GM18867 (cell line): ENCODE measurements around the gene RIPOR1.

ENCODE experiments used
- ATAC-seq: cut with Tn5 transposase; IDR thresholded peaks from one replicate; pipeline ENCODE4 v1.9.1; 2021; ENCODE audit warnings: mild to moderate bottlenecking, moderate library complexity; ENCODE audit not compliant: unreplicated experiment

RIPOR1 gene

DNA sequence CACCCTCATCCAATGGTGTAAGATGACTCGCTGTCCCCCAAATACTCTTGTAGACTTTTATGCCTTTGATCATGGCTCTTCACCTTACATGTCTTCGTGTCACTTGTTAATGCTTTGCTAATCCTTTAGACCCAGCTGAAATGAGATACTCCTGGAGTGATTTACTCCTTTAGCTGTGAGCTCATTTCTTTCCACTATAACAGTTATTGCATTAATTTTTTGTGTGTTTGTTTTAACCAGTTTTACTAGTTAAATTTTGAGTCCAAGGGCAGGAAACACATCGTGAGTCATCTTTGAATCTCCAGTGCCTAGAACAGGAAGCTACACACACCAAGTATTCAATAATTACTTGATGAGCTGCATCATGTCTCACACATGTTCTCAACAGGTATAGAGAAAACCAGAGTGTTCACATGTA, 27.2 kb downstream of the RIPOR1 start:
- no peak for ATAC-seq

DNA sequence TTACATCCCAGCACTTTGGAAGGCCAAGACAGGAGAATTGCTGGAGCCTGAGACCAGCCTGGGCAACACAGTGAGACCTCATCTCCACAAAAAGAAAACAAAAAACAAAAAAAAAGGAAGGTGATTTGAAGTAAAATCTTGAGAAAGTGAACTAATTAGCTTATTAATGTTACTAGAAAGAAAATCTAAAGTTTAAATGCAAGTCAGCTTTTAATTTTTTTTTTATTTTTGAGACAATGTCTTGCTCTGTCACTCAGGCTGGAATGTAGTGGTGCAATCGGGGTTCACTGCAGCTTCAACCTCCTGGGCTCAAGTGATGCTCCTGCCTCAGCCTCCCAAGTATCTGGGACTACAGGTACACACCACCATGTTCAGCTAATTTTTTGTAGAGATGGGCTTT, 30.2 kb downstream of the RIPOR1 start:
- ATAC-seq, result no peak

DNA sequence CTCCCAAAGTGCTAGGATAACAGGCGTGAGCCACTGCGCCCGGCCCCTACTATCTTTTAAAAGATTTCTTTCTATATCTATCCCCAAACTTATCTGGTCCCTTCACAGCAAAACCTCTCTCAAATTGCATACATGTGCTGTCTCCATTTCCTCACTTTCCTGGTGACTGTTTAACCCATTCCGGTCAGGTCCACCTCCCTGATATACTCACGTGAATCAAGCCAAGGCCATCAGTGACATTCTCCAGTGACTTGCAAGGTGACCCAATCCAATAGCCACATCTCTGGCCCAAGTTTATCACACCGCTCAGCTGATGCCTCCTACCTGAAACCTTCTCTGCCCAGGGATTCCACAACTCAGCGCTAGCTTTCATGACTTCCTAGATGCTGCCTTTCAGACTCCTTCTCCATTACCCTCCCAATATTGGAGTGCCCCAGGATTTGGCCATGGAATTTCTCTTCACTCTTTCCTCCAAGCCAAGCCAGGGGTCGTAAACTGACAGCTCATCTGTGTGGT, 32.3 kb downstream of the RIPOR1 start:
- no peak for ATAC-seq

DNA sequence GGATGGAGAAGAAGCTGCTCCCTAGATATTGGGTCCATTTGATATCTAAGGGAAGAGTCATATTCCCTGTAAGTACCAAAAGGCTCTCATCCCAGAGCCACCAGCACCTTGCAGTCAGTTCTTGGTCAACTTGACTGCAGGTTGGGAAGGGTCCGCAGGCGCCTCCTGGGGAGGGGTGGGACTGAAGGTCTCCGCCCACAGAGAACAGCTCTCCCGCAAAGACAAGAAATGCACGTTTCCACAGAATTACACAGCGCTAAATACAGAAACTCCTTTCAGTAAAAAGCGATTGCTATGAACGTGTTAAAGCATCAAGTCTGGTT, 32.8 kb downstream of the RIPOR1 start:
- no peak for ATAC-seq

DNA sequence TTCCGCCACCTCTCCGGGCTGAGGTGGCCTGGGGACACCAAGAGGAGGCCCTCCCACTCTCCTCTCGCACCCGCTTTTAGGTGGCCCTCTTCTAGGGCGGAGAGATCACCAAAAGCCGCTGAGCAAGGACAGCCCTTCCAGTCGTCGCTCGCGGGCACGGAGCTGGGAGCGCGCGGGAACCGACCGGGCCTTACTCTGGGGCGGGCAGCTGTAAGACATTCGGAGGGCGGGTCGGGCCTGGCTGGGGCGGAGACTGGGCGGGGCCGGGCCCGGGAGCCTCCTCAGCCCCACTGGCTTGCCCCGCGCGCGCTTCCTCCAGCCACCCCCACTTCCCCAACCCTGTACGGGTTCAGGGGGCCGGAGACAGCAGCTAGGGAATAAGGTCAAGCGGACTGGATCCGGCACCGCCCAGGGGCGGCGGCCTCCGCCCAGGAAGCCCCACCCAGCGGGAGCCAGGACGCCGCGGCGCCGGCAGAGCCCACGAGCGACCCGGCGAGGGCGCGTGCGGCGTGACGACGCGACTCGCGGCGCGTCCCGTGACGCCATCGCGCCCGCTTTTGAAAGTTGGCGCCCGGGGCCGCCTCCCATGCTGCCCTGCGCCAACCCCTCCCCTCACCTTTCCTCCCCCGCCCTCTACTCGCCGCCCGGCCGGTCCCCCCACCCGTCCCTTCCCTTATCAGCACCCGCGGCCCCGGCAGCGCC, 33.3 kb downstream of the RIPOR1 start:
- ATAC-seq, result peak; percentile 82

DNA sequence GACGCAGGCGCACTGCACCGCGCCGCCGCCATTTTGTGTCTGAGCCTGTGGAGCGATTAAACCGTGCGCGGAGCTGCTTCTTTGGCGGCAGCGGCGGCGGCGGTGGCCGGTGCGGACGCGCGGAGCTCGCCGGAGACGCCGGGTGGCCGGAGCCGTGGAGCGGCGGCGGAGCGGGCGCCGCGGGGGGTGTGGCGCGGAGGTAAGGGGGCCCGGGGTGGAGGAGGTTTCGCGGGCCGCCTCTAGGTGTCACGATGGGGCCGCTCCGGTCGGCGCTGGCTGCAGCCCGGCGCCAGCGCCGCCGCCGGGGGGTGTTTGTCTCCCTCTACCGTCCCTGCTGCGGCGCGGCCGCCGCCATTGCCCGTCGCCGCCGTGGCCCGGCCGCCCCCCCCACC, 33.9 kb downstream of the RIPOR1 start, which contains the start of gene CTCF:
Gene CTCF (plus strand): TSS at position 1 of the 392 bp plus-strand sequence. CDS start 48,307 bp downstream, outside the sequence.
- ATAC-seq, result peak; percentile 52

DNA sequence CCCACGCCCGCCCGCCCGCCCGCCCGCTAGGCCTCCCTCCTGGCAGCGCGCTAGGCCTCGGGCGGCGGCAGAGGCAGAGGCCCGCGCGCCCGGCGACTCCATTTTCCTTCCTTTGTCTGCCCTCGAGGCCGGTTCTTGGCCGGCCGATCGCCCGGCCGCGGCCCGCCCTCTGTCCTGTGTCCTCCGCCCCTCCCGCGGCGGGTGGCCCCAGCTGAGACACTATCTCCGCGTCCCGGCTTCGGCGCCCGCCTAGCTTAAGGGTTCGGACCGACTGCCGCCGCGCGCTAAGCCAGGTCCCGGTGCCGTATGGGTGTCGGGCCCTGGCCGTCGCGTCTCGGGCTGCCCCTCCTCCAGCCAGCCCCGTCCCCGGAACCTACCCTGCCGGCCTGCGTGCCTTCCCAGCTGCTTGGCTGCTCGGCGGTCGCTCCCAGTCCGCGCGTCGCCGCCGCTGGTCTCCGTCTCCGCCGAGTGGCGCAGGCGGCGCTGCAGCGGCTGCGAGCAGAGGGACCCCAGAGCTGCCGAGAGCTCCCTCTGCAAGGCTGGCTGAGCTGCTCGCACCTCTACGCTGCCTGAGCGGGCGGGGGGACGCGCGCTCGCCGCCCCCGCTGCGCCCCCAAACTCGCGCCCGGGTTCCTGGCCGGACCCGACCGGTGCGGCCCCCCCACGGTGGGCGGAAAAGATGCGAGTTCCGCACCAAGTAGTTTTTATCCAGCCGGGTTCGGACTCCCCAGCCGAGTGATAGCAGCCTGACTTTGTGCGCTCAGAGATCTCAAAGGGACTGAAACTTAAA, 34.5 kb downstream of the RIPOR1 start:
- peak; percentile 7 for ATAC-seq

DNA sequence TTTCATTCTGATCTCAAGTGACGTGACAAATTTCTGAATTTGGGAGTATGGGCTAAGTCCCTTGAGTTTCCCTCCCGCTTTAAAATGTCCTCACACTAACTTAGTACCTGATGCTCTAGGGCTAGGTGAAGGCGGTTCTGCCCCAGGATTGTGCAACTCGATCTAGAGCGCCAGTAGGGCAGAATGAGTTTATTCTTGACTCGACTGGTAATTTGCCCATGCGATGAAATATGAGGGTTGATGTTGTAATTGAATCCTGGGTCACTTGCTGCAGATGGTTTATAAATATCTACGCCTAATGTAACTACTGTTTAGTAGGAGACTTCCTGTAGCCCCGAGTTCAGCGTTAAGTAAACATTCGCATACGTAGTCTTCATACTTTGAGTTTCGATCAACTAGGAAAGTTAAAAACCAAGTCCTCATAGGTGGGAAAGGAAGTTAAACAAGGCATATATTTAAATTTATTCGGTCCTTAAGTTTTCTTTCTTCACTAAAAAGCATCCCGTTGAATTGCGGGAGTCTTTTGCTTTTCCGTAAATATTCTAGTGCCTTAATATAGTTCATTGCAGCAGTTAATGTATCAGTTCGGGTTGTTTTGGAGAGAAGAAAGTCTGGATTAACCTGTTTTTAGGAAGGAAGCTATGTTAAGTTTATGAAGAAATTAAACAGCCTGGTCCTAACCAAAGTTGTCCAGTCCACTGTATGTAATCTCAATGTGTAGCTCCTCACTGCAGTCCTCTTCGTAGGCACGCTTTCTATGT, 35.3 kb downstream of the RIPOR1 start:
- ATAC-seq, result no peak

DNA sequence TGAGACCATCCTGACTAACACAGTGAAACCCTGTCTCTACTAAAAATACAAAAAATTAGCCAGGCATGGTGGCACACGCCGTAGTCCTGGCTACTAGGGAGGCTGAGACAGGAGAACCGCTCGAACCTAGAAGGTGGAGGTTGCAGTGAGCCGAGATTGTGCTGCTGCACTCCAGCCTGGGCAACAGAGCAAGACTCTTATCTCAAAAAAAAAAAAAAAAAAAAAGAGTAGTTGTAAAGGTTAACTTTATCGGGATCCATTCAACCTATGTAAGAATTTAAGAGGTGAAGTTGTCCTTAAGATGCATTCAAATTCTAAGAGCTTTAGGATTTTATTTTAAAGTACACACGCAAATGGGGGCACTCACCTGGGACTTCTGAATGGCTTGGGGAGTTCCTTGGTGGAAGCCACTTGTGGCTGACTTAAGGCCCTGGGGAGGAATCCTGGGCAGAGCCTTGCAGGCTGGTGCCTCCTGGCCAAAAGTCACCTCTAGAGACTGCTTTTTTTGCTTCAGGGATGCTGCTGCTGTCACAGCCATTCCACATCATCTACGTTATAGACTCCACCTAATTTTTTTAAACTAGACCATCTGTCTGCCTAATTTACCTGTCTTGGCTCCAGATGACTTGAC, 37.0 kb downstream of the RIPOR1 start:
- no peak for ATAC-seq

DNA sequence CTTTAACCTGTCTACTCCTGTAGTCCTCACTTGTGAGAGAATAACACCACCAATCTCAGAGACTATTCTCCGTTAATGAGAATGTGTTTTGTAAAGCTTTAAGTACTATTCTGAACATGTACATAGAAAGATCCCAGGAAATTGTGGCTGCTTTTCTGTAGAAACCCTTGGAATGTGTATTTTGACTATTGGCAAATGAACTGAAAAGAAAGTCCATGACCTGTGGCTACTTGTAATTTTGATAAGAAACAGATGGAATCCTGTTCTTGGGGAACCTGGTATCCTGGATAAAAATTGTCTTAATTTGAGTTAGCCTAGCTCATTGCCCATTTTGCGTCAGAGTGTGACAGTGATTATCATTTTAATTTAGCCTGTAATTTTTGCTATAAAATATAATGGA, 42.8 kb downstream of the RIPOR1 start:
- ATAC-seq, result no peak

DNA sequence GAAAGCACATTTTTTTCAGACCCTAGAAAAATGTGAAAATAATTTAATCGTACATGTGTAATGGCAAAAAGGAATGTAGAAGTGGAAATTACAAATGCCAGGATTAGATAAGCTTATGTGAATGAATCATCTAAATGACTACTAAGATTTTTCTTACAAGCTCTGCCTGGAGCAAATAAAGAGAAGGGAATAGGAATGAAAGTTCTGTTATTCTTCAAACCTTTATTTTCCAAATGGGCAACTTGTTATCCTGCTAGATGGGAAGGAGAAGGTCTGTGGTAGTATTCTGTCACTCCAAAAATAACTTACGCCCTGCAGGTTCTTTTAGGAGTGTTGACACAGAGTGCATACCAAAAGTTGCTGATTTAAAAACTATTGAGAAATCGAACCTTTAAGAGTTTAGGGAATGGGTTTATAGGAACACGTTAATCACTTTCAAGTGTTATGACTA, 43.4 kb downstream of the RIPOR1 start:
- no peak for ATAC-seq

DNA sequence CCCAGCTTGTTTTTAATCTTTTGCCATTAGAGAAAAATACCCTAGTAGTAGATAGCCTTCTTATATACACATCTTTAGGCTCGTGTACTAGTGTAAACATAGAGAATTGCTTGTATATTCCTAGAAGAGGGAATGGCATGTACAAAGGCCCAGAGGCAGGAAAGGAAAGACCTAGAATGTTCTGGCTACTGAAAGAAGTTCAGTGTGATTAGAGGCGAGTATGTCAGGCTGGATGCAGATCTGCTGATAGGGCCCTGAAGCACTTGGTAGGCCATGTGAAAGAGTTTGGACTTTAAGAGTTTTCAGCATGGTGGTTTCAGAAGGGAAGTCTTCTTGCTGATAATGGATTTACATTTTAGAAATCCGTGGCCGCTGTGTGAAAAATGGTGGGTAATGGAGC, 51.1 kb downstream of the RIPOR1 start:
- ATAC-seq, result no peak

DNA sequence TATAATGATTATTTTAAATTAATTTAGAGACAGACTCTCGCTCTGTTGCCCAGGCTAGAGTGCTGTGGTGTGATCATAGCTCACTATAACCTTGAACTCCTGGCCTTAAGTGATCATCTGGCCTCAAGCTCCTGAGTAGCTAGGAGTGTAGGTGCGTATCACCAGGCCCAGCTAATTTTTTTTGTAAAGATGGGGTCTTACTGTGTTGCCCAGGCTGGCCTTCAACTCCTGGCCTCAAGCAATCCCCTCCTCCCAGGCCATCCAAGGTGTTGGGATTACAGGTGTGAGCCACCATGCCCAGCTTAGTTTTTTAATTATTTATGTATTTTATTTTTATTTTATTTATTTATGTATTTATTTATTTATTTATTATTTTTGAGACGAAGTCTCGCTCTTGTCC, 51.6 kb downstream of the RIPOR1 start:
- no peak for ATAC-seq

DNA sequence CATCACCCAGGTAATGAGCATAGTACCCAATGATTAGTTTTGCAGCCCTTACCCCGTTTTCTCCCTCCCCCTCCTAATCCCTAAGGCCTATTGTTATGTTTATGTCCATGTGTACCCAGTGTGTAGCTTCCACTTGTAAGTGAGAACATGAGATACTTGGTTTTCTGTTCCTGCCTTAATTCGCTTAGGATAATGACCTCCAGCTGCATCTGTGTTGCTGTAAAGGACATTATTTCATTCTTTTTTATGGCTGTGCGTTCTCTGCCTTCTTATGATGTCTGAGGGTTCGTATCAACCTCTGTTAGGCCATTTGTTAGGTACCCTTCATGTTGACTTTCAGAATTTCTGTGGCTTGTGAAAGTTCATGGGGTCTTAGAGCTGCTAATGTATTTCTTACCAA, 64.7 kb downstream of the RIPOR1 start:
- ATAC-seq, result no peak

DNA sequence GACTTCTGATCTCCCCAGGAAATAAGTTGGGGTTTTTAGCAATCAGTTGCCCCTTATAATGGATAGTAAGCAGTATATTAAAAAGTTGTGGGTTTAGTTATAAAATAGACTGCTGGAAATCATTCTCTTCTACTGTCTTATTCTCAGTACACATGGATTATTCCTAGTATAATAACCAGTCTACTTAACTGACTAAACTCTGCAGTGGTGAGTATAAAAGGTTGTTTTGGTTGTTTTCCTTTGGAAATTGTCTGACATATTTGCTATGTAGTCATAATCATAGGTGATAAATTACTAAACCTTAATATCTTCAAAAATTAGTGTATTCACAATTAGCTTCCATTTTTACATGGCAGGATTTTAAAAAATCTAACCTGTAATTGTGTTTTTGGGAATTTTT, 65.1 kb downstream of the RIPOR1 start:
- ATAC-seq, result no peak

DNA sequence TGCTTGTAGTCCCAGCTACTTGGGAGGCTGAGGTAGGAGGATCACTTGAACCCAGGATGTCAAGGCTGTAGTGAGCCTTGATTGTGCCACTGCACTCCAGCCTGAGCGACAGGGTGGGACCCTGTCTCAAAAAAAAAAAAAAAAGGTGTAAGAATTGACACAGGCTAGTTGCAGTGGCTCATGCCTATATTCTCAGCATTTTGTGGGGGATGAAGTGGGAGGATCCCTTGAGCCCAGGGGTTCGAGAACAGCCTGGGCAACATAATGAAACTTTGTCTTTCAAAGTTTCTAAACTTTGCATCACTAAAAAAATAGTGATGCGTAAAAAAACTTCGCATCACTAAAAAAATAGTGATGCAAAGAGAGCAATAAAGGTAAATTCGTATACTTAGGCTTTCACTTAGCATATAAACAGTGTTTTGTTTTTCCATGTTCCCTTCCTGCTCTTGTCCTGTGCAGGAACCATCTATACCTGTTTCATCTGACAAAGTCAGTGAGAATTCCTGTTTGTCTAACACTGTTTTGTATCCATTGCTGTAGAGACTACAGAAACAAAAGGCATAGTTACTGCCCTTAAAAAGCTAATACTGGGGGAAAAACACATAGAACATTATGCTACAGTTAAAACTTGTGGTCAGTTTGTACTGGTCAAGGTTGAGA, 65.8 kb downstream of the RIPOR1 start:
- ATAC-seq, result no peak

DNA sequence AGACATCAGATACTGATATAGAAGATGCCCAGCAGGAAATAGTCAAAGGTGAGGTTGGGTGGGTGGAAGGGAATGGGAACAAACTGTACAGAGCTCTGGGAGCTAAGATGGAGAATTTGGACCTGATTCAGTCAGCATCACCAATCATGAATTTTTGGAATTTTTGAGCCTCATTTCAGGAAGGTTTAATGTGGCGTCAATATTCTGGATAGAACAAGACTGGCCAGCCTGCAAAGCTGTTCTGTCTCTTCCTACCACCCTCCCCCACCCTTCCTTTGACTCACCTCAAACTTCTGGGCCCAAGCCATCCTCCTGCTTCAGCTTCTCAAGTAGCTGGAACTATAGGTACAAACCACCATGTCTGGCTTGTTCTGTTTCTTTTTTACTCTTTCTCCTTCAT, 66.3 kb downstream of the RIPOR1 start:
- no peak for ATAC-seq
